Activated T-cell treated with anti-CD3 and anti-CD28 coated beads for 4 hours (primary cell): ENCODE results near the gene ISLR.
A peak's percentile ranks its signal among the peaks of the same experiment; 100 is the strongest.

ENCODE experiments used
- DNase-seq: peaks from one replicate; pipeline ENCODE4 v3.0.0-alpha.2; 2020

Gene ISLR

DNA sequence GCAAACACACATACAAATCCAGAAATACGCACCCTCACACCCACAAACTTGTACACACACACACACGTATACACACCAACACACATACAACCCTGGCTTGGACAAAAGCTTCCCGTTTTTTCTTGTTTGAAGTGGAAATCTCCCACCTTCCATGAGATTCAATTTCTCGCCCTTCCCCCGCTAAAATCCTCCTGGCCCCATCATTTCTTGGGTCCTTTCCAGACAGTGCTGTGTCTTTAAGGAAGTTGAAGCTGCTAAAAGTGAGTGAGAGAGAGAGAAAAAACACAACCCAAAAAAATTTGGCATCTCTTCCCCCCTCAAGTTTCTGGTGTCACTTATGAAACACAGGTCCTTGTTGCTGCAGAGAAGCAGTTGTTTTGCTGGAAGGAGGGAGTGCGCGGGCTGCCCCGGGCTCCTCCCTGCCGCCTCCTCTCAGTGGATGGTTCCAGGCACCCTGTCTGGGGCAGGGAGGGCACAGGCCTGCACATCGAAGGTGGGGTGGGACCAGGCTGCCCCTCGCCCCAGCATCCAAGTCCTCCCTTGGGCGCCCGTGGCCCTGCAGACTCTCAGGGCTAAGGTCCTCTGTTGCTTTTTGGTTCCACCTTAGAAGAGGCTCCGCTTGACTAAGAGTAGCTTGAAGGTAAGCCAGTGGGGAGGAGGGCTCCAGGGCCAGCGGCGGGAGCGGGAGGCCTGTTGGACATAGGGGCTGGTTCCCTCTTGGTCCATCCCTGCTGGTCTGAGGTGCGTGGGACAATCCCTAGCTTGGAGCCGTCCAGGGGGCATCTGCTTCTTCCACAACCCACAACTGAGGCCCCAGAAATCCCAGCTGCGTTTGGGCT lies at the start of gene ISLR:
Gene ISLR, plus strand, starts transcription at position 331 of the 839 bp plus-strand sequence. CDS start 1,149 bp downstream, outside the sequence.
- DNase-seq: no peak

GRCh38 chr15:74124196-74124595 lies 49.3 kb upstream of the ISLR start:
- no peak for DNase-seq

DNA sequence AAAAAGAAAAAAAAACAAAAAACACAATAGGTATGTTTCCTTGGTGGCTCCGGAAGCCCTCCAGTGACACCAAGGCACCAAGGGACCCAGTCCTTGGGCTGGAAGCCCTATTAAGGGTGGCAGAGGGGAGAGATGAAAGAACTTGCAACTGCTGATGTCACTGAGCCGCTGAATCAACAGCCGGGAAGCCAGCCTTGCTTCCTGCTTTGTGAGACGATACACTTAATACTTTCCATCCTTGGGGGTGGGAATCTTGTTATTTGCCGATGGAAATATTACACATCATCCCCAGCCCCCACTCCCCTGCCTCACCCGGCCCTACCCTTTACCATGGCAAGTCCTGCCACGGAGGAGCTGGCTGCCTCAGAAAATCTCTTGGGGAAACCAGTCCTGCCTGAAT lies 48.8 kb upstream of the ISLR start:
- DNase-seq: no peak

DNA sequence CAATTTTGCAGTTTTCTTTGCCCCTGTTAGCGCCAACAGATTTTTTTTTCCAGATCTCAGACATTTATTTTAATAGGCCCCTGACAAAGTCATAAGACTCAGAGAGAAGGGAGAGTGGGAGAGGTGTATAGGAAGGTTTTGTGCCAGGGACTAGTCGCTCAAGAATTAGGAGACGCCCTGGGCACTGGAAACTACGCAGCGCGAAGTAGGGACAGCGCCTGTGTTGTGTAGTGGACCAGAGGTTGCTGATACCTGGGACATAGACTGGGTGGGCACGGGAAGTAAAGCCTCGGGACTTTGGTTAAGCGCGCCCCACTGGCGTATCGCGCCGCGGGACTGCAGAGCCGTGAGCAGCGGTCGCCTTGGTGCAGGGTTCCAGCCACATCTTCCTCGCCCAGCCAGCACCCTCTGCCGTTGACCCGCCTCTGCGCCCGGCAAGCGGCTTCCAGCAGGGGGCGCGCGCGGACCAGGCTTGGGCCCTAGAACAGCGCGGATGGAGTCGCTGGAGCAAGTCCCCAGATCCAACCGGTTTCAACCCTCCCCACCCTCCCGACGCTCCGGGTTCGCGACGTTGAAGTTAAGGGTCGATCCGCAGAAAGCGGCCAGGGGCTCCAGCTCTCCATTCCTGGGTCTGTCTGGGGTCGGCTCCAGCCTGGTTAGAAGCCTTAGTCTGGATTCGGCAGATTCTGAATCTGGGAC lies 46.1 kb upstream of the ISLR start:
- DNase-seq: peak; percentile 78

GRCh38 chr15:74127954-74128784 lies 45.3 kb upstream of the ISLR start:
- DNase-seq: no peak

GRCh38 chr15:74128785-74129585 lies 44.5 kb upstream of the ISLR start:
- no peak for DNase-seq

DNA sequence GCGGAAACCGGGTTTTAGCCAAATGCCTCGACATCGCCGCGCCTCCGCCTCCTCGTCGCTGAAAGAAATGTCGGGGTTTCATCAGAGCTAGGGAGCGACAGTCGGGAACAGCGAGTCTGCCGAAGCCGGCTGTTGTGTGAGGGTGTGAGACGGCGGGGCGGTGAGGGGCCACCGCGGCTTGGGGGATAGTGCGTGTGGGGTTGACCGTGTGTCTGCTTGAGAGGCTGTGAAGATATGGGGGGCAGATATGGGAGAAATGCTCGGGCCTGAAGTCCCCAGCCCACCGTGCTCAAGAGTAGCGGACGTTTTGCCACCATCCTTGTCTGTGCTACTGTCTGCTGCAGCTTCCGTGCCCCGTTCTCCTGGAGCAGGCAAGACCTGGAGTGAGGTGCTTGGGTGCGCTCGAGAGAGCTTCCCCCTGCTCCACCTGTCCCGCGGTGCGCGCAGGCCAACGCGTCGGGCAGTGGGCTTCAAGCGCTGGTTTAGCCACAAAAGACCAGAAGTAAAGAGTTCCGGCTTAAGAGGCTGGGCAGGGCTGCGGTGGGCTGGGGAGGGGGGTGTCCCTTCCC lies 43.8 kb upstream of the ISLR start:
- no peak for DNase-seq

- no peak for DNase-seq
Observed at GRCh38 chr15:74130155-74130848, 43.2 kb upstream of the ISLR start, which contains the start of gene ISLR2. Gene ISLR2, plus strand, starts transcription at chr15:74130586. Its CDS starts 2,169 bp downstream, at chr15:74132755.

DNA sequence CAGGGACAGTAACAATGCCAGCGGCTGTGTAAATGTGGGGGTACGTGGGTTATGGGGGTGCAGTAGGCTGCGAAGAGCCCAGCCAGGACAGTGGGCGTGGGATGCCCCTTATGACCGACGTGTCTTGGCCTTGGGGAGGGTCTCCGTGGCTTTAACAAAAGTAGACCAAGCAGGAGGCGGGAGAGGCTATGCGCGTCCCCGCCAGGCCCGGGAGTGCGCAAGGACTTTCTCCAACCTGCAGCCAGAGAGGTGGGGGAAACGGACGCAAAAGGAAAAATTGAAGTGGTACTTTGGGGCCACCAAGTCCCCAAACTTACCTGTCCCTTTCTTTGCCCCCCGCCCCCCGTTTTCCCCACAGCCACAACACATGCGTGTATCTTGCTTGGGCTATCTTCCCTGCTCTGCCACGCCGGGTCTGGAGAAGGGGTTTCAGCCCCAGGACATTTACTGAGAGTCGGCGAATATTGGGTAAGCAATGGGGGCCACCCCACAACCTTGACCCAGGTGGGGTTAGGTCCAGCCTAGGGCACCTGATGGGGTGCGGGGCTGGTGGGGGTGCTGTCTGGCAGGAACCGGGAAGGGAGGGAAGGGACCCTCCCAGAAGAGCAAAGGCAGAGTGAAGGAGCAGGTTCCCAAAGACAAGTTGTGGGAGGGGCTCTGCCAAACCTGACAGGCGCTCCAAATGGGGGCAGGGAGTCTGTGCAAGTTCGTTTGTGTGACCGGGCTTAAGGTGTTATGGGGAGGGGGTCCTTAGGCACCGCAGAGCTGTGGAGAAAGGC lies 42.5 kb upstream of the ISLR start:
- no peak for DNase-seq

GRCh38 chr15:74131628-74132413 lies 41.7 kb upstream of the ISLR start:
- no peak for DNase-seq

DNA sequence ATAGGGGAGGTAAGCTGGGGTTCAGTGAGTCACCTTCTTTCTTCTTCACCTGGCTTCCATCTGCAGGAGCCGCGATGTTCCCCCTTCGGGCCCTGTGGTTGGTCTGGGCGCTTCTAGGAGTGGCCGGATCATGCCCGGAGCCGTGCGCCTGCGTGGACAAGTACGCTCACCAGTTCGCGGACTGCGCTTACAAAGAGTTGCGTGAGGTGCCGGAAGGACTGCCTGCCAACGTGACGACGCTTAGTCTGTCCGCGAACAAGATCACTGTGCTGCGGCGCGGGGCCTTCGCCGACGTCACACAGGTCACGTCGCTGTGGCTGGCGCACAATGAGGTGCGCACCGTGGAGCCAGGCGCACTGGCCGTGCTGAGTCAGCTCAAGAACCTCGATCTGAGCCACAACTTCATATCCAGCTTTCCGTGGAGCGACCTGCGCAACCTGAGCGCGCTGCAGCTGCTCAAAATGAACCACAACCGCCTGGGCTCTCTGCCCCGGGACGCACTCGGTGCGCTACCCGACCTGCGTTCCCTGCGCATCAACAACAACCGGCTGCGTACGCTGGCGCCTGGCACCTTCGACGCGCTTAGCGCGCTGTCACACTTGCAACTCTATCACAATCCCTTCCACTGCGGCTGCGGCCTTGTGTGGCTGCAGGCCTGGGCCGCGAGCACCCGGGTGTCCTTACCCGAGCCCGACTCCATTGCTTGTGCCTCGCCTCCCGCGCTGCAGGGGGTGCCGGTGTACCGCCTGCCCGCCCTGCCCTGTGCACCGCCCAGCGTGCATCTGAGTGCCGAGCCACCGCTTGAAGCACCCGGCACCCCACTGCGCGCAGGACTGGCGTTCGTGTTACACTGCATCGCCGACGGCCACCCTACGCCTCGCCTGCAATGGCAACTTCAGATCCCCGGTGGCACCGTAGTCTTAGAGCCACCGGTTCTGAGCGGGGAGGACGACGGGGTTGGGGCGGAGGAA lies 40.5 kb upstream of the ISLR start:
- DNase-seq: no peak

DNA sequence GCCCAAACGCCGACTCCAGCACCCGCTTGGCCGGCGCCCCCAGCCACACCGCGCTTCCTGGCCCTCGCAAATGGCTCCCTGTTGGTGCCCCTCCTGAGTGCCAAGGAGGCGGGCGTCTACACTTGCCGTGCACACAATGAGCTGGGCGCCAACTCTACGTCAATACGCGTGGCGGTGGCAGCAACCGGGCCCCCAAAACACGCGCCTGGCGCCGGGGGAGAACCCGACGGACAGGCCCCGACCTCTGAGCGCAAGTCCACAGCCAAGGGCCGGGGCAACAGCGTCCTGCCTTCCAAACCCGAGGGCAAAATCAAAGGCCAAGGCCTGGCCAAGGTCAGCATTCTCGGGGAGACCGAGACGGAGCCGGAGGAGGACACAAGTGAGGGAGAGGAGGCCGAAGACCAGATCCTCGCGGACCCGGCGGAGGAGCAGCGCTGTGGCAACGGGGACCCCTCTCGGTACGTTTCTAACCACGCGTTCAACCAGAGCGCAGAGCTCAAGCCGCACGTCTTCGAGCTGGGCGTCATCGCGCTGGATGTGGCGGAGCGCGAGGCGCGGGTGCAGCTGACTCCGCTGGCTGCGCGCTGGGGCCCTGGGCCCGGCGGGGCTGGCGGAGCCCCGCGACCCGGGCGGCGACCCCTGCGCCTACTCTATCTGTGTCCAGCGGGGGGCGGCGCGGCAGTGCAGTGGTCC lies 39.7 kb upstream of the ISLR start:
- DNase-seq: no peak

- no peak for DNase-seq
Observed at GRCh38 chr15:74134387-74135027, 39.0 kb upstream of the ISLR start.

DNA sequence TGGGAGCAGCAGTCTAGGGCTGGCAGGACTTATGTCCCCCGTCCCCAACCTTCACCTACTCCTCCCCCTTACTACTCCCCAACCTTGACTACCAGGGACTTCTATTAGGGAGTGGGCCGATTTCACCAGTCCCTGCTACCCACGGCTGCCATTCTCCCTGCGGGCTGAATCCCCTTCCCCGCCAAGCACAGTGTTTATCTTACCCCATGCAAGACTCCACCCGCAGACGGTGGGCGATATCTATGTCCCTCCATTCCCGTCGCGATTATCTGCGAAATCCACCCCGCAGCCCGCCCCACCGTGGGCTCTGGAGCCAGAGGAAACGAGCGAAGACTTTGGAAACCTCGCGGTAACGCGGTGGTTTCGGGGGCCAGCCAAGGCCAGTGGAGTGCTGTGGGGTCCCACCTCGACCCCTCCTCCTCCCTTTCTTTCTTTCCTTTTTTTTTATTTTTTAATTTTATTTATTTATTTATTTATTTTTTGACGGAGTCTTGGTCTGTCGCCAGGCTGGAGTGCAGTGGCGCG lies 38.4 kb upstream of the ISLR start:
- no peak for DNase-seq

DNA sequence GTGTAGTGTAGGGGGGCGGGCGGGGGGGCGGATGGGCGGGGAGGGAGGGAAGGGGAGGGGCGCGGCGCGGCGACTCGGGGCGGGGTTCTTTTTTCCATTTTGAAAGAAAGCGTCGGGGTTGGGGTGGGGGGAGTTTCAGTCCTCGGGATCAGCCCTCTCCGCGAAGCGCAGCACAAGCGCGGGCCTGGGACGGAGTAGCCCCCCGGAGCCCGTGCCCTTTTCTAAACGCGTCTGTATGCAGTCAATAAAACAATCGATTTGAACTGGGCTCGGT lies 37.0 kb upstream of the ISLR start:
- no peak for DNase-seq

- no peak for DNase-seq
Observed at GRCh38 chr15:74136814-74137536, 36.5 kb upstream of the ISLR start.

GRCh38 chr15:74137537-74137894 lies 36.0 kb upstream of the ISLR start:
- no peak for DNase-seq
